ENCODE results near the gene TAS2R8. TPM values are rescaled to one million over a fixed set of nuclear protein-coding genes. Genes with fewer than 3 reads are reported as not detected.

The TAS2R8 gene
- not detected for total RNA-seq
- not detected for polyA plus RNA-seq (2013, experiment 1 of 2)
- polyA plus RNA-seq (2013, experiment 2 of 2): 0.04 TPM
- total RNA-seq: 0 to 0.23 (median 0) reads per million in 172 experiments

GRCh38 chr12:10807186-10807585 lies at the start of gene TAS2R8:
Gene TAS2R8 (minus strand): TSS chr12:10807286. CDS start chr12:10806980, 306 bp downstream.
- ATAC-seq (ENCODE audit: poor library complexity) (no peak), DNase-seq (no peak)
- Histone ChIP-seq H3K27me3 (ENCODE audit: control insufficient read depth in 1 of 2, insufficient read depth in 2 of 2, low read length in 2 of 2) (peaks cover 0 to 4% of the 10 kb centered on the region in 2 experiments), H3K4me1 (ENCODE audit: insufficient read depth, low read length) (no peaks in the 10 kb centered on the region), H3K27ac (ENCODE audit: low read depth in 1 of 2, low read length in 2 of 2) (no peak within 1 kb of the TSS), H3K4me3 (ENCODE audit: low read length) (no peak within 1 kb of the TSS), H3K36me3 (ENCODE audit: insufficient read depth, low read length) (no peaks in the 10 kb centered on the region), H3K9me3 (ENCODE audit: control insufficient read depth in 1 of 2, insufficient read depth in 1 of 2, low read length in 2 of 2) (no peaks in the 10 kb centered on the region)
- Mint-ChIP-seq H3K36me3 (ENCODE audit: low read depth) (no peaks in the 10 kb centered on the region), H3K27ac (no peak within 1 kb of the TSS), H3K4me1 (ENCODE audit: low read depth) (no peaks in the 10 kb centered on the region), H3K9me3 (no peaks in the 10 kb centered on the region), H3K27me3 (peaks cover 36% of the 10 kb centered on the region), H3K4me3 (no peak within 1 kb of the TSS)
- CTCF ChIA-PET: no interaction called here
- POLR2A ChIA-PET: no interaction called here
- no peak for TF ChIP-seq CTCF (IDR thresholded peaks at IDR 0.05)
- intact Hi-C loops (cut with DNase I, micrococcal nuclease): no loop called here

- Histone ChIP-seq H3K27ac (ENCODE audit: low read depth in 1 of 2, low read length in 2 of 2) (no peak overlapping the region), H3K27me3 (ENCODE audit: control insufficient read depth in 1 of 2, insufficient read depth in 2 of 2, low read length in 2 of 2) (no peaks in the 10 kb centered on the region), H3K9me3 (ENCODE audit: control insufficient read depth in 1 of 2, insufficient read depth in 1 of 2, low read length in 2 of 2) (peaks cover 19 to 24% of the 10 kb centered on the region in 2 experiments), H3K36me3 (ENCODE audit: insufficient read depth, low read length) (peaks cover 7% of the 10 kb centered on the region), H3K4me3 (ENCODE audit: low read length) (no peak overlapping the region), H3K4me1 (ENCODE audit: insufficient read depth, low read length) (peaks cover 12% of the 10 kb centered on the region)
- Mint-ChIP-seq H3K27me3 (no peaks in the 10 kb centered on the region), H3K4me3 (no peak overlapping the region), H3K4me1 (ENCODE audit: low read depth) (peaks cover 36% of the 10 kb centered on the region), H3K9me3 (peaks cover 26% of the 10 kb centered on the region), H3K27ac (no peak overlapping the region), H3K36me3 (ENCODE audit: low read depth) (peaks cover 82% of the 10 kb centered on the region)
- ATAC-seq (ENCODE audit: poor library complexity) (no peak), DNase-seq (no peak)
- intact Hi-C loops (cut with DNase I, micrococcal nuclease): no loop called here
- TF ChIP-seq CTCF (IDR thresholded peaks at IDR 0.05): no peak
- POLR2A ChIA-PET: no interaction called here
- CTCF ChIA-PET: no interaction called here
Measured at GRCh38 chr12:10855807-10856206, 48.7 kb upstream of the TAS2R8 start.

GRCh38 chr12:10853776-10854175 lies 46.7 kb upstream of the TAS2R8 start:
- H3K36me3 Mint-ChIP-seq (ENCODE audit: low read depth): peaks cover 68% of the 10 kb centered on the region
- POLR2A ChIA-PET: no interaction called here
- TF ChIP-seq CTCF (IDR thresholded peaks at IDR 0.05): no peak

More at GRCh38 chr12:10853776-10854175, 46.7 kb upstream of the TAS2R8 start:
- H3K4me3 Mint-ChIP-seq: no peak overlapping the region
- H3K4me1 Mint-ChIP-seq (ENCODE audit: low read depth): peaks cover 52% of the 10 kb centered on the region
- no peak overlapping the region for H3K27ac ChIP-seq (ENCODE audit: low read depth in 1 of 2, low read length in 2 of 2)
- no peak overlapping the region for H3K27ac Mint-ChIP-seq
- H3K9me3 Mint-ChIP-seq: peaks cover 20% of the 10 kb centered on the region
- intact Hi-C loops (cut with DNase I, micrococcal nuclease): no loop called here
- peaks cover 6% of the 10 kb centered on the region for H3K36me3 ChIP-seq (ENCODE audit: insufficient read depth, low read length)
- CTCF ChIA-PET: no interaction called here
- ATAC-seq (ENCODE audit: poor library complexity): no peak
- H3K27me3 ChIP-seq (ENCODE audit: control insufficient read depth in 1 of 2, insufficient read depth in 2 of 2, low read length in 2 of 2): no peaks in the 10 kb centered on the region
- peaks cover 15 to 24% of the 10 kb centered on the region in 2 experiments for H3K9me3 ChIP-seq (ENCODE audit: control insufficient read depth in 1 of 2, insufficient read depth in 1 of 2, low read length in 2 of 2)
- no peaks in the 10 kb centered on the region for H3K27me3 Mint-ChIP-seq
- H3K4me1 ChIP-seq (ENCODE audit: insufficient read depth, low read length): peaks cover 21% of the 10 kb centered on the region
- no peak overlapping the region for H3K4me3 ChIP-seq (ENCODE audit: low read length)
- DNase-seq: no peak
